ENCODE data around the gene SYNJ2. TPM values are rescaled to one million over a fixed set of nuclear protein-coding genes. Genes with fewer than 3 reads are reported as not detected.

Gene SYNJ2
- total RNA-seq, 1 experiment from 2014 or later: 24.5 TPM

GRCh38 chr6:157955675-157956074, 26.0 kb upstream of the SYNJ2 start:
- Histone ChIP-seq H3K4me1 (ENCODE audit: insufficient read depth, low read length) (no peaks in the 10 kb centered on the region), H3K9ac (ENCODE audit: extremely low read depth, insufficient read length, low read length) (no peak overlapping the region), H2BK120ac (ENCODE audit: low read depth, low read length, poor library complexity, severe bottlenecking) (no peak overlapping the region), H2BK15ac (ENCODE audit: low read depth, low read length) (no peak overlapping the region), H3K4me2 (ENCODE audit: insufficient read depth, insufficient read length, low read length) (no peak overlapping the region), H3K18ac (ENCODE audit: insufficient read length, low read depth, low read length) (no peak overlapping the region), H4K91ac (ENCODE audit: insufficient read length, low read depth, low read length) (no peak overlapping the region), H4K5ac (ENCODE audit: insufficient read length, low read depth, low read length) (no peak overlapping the region), H3K79me2 (ENCODE audit: insufficient read depth, low read length) (no peaks in the 10 kb centered on the region), H3K23ac (ENCODE audit: insufficient read length, low read depth, low read length) (no peak overlapping the region), H3K56ac (ENCODE audit: insufficient read length, low read depth, low read length) (no peak overlapping the region), H3K4ac (ENCODE audit: low read depth, low read length) (no peak overlapping the region), H2AK5ac (ENCODE audit: insufficient read length, low read length) (no peak overlapping the region), H3K14ac (ENCODE audit: insufficient read depth, low read length) (no peak overlapping the region), H2BK12ac (ENCODE audit: insufficient read length, low read depth, low read length) (no peak overlapping the region), H4K8ac (replicated peaks; ENCODE audit: insufficient read length, low read depth, low read length) (no peak overlapping the region), H2AFZ (ENCODE audit: low read length) (no peak overlapping the region), H2BK5ac (ENCODE audit: insufficient read length, low read length) (no peak overlapping the region), H2BK20ac (ENCODE audit: low read depth, low read length, poor library complexity, severe bottlenecking) (no peak overlapping the region), H3K27me3 (ENCODE audit: insufficient read depth, low read length) (no peaks in the 10 kb centered on the region), H3K79me1 (ENCODE audit: insufficient read depth, low read depth, low read length, poor library complexity, severe bottlenecking) (no peaks in the 10 kb centered on the region), H4K20me1 (ENCODE audit: control insufficient read depth, insufficient read depth, insufficient read length) (no peaks in the 10 kb centered on the region), H3K27ac (ENCODE audit: insufficient read length, low read depth, low read length) (no peak overlapping the region), H3K23me2 (ENCODE audit: insufficient read length, low read depth, low read length, poor library complexity, severe bottlenecking) (no peaks in the 10 kb centered on the region), H3T11ph (ENCODE audit: low read length) (no peak overlapping the region), H3K9me3 (ENCODE audit: control insufficient read depth, low read depth, low read length) (peaks cover 6% of the 10 kb centered on the region)
- Mint-ChIP-seq H3K27me3 (ENCODE audit: low read depth) (peaks cover 3% of the 10 kb centered on the region), H3K4me1 (peaks cover 12 to 18% of the 10 kb centered on the region in 2 experiments; a peak in 3 of 4 replicates), H3K36me3 (ENCODE audit: insufficient read depth in 1 of 3, low read depth in 3 of 3) (peaks cover 14 to 24% (median 21%) of the 10 kb centered on the region in 3 experiments), H3K9me3 (peaks cover 28 to 31% of the 10 kb centered on the region in 2 experiments), H3K27ac (no peak overlapping the region), H3K4me3 (no peak overlapping the region)
- TF ChIP-seq CTCF (conservative IDR thresholded peaks at IDR 0.05): no peak
- WGBS (ENCODE audit: extremely low coverage, insufficient read length, low lambda C conversion rate): no CpG with 5 or more reads among the region's 6 CpGs
- DNase-seq: no peak
